Lung (tissue), 12 donors: ENCODE results near the gene DUOX1. TPM values are rescaled to one million over a fixed set of nuclear protein-coding genes. Genes with fewer than 3 reads are reported as not detected.
"Not testable (repeated sequence)": the region's sequence is repeated elsewhere in the genome, so short reads cannot be mapped to it uniquely, and the experiment has no call there.

Experiments
- ATAC-seq: fragments of 200-7000 bp; cut with Tn5 transposase; one replicate; pipeline ENCODE4 v1.9.1; 2020; ENCODE audit warnings: moderate number of reproducible peaks; ENCODE audit not compliant: insufficient read depth, low FRiP score
- DNase-seq, 3 donors: peaks; one replicate each; pipeline ENCODE4 v3.0.0-alpha.2; 2013 to 2017
- H3K27ac ChIP-seq, 2 donors: one replicate each; pipeline ENCODE4 v1.5.1; 2013; ENCODE audit warnings: mild to moderate bottlenecking in 2 of 2, moderate library complexity in 2 of 2, control low read depth in 1 of 2, inconsistent platforms in 1 of 2, low read depth in 1 of 2, low read length in 1 of 2
- H3K27me3 ChIP-seq, 3 donors: one replicate each; pipeline ENCODE4 v1.5.1; 2013; ENCODE audit warnings: low read length in 2 of 3; ENCODE audit not compliant: control insufficient read depth in 3 of 3, insufficient read depth in 3 of 3
- H3K36me3 ChIP-seq, 4 donors: one replicate each; pipeline ENCODE4 v1.5.1; 2013; ENCODE audit warnings: low read length in 4 of 4, mild to moderate bottlenecking in 1 of 4, moderate library complexity in 1 of 4; ENCODE audit not compliant: control insufficient read depth in 4 of 4, insufficient read depth in 4 of 4
- H3K4me1 ChIP-seq, 5 donors: one replicate each; pipeline ENCODE4 v1.5.1; 2013; ENCODE audit warnings: low read length in 5 of 5, mild to moderate bottlenecking in 2 of 5, moderate library complexity in 1 of 5; ENCODE audit not compliant: control insufficient read depth in 5 of 5, insufficient read depth in 5 of 5
- H3K4me3 ChIP-seq: one replicate; pipeline ENCODE4 v1.5.1; 2013; ENCODE audit warnings: mild to moderate bottlenecking, control low read depth, moderate library complexity
- H3K9ac ChIP-seq, 2 donors: one replicate each; pipeline ENCODE4 v1.5.1; 2013; ENCODE audit warnings: low read length in 2 of 2, control low read depth in 1 of 2; ENCODE audit not compliant: insufficient read depth in 1 of 2
- H3K9me3 ChIP-seq, 4 donors: one replicate each; pipeline ENCODE4 v1.5.1; 2013; ENCODE audit warnings: low read length in 3 of 4, mild to moderate bottlenecking in 1 of 4, moderate library complexity in 1 of 4; ENCODE audit not compliant: control insufficient read depth in 4 of 4, insufficient read depth in 3 of 4
- WGBS, 2 donors: extraction: QIAGEN DNeasy Blood & Tissue Kit; methylation state at CpG; one replicate each; pipeline ENCODE4 v1.1.7; 2013; 5-methylcytosine and 5-hydroxymethylcytosine counted together
- polyA plus RNA-seq, 2 donors: library from polyadenylated mRNA; stranded (reverse); fragments of 200-250 nt; gene quantifications; one replicate each; pipeline ENCODE4 v1.2.1, GENCODE V29; 2013
- total RNA-seq, 2 donors: library from RNA; depleted of rRNA in 1 of 2; stranded (reverse); fragments of >200 nt in 1 of 2; gene quantifications; one replicate each; pipeline ENCODE4 v1.2.1, GENCODE V29; 2014 to 2021
- TF ChIP-seq, protein P1 (sequence below): IDR thresholded peaks from 2 replicates; pipeline ENCODE4 v1.5.1; 2012; ENCODE audit warnings: mild to moderate bottlenecking; ENCODE audit errors: control extremely low read depth, extremely low read depth
- donor health status: control.
- donor health status: control.
- donor health status: Bipolar disorder and iron deficiency.
- donor health status: healthy.
- donor health status: DM: yes; HTN: yes; CAD: no.

The DUOX1 gene
- total and polyA plus RNA-seq, 4 donors: 61.7 to 363 (median 115) TPM

DNA sequence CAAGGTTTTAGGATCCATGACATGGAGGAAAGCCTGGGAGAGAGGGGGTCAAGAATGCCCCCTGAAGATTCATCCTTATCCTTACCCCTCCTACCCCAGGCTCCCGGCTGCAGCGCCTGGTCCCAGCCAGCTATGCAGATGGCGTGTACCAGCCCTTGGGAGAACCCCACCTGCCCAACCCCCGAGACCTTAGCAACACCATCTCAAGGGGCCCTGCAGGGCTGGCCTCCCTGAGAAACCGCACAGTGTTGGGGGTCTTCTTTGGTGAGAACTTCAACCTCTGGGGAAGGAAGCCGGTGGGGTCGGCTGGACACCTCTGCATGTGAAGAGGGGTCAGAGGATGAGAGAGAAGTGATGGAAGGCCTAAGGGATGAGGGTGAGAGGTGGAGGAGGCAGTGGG lies 4.3 kb downstream of the DUOX1 start:
- Histone ChIP-seq H3K9me3 (peaks cover 0 to 4% (median 0%) of the 10 kb centered on the region in 4 donors), H3K36me3 (no peaks in the 10 kb centered on the region), H3K27me3 (peaks cover 0 to 50% (median 47%) of the 10 kb centered on the region in 3 donors), H3K9ac (no peak overlapping the region), H3K27ac (peak overlapping the region in 1 of 2 donors; percentile 9), H3K4me3 (no peak overlapping the region), H3K4me1 (peaks cover 0 to 18% (median 0%) of the 10 kb centered on the region in 5 donors)
- ATAC-seq (no peak), DNase-seq (no peak)
- WGBS, 2 donors: 90 to 93% methylated on average over 7 of the region's 7 CpGs
- TF ChIP-seq, protein P1, sequence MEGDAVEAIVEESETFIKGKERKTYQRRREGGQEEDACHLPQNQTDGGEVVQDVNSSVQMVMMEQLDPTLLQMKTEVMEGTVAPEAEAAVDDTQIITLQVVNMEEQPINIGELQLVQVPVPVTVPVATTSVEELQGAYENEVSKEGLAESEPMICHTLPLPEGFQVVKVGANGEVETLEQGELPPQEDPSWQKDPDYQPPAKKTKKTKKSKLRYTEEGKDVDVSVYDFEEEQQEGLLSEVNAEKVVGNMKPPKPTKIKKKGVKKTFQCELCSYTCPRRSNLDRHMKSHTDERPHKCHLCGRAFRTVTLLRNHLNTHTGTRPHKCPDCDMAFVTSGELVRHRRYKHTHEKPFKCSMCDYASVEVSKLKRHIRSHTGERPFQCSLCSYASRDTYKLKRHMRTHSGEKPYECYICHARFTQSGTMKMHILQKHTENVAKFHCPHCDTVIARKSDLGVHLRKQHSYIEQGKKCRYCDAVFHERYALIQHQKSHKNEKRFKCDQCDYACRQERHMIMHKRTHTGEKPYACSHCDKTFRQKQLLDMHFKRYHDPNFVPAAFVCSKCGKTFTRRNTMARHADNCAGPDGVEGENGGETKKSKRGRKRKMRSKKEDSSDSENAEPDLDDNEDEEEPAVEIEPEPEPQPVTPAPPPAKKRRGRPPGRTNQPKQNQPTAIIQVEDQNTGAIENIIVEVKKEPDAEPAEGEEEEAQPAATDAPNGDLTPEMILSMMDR: no peak

DNA sequence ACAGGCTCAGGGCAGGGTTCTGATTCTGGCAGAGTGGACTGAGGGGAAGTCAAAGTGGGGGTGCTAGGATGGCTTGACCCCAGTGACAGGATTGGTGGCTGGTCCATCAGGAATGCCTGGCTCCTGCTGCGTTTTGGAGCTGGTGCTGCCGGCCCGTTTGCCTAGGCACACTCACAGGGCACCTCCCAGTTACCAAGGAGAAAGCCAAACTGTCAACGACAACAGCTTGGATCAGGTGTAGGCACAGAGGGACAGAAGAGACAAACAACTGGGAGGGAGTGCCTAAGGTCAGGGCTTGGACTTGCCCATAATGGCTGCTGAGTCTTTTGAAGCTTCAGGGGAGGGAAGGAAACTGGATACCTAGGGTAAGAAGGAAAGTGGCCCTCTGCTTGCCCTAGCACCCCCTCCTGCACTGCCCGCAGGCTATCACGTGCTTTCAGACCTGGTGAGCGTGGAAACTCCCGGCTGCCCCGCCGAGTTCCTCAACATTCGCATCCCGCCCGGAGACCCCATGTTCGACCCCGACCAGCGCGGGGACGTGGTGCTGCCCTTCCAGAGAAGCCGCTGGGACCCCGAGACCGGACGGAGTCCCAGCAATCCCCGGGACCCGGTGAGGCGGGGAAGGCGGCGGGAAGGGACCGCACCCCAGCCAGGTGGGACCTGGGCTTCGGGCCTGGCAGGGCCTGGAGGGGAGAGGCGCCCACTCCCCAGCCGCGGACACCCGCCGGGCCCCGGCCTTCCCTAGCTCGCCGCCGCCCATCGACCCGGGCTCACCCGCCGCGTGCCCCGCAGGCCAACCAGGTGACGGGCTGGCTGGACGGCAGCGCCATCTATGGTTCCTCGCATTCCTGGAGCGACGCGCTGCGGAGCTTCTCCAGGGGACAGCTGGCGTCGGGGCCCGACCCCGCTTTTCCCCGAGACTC lies 5.1 kb downstream of the DUOX1 start:
- Histone ChIP-seq H3K27ac (no peak overlapping the region), H3K36me3 (no peaks in the 10 kb centered on the region), H3K9me3 (peaks cover 0 to 4% (median 0%) of the 10 kb centered on the region in 4 donors), H3K4me3 (no peak overlapping the region), H3K27me3 (peaks cover 0 to 46% (median 42%) of the 10 kb centered on the region in 3 donors), H3K9ac (no peak overlapping the region), H3K4me1 (peaks cover 0 to 12% (median 0%) of the 10 kb centered on the region in 5 donors)
- TF ChIP-seq, protein P1: no peak
- no peak for DNase-seq
- WGBS, 2 donors: 7 to 15% methylated on average over 48 to 57 of the region's 57 CpGs
- no peak for ATAC-seq

DNA sequence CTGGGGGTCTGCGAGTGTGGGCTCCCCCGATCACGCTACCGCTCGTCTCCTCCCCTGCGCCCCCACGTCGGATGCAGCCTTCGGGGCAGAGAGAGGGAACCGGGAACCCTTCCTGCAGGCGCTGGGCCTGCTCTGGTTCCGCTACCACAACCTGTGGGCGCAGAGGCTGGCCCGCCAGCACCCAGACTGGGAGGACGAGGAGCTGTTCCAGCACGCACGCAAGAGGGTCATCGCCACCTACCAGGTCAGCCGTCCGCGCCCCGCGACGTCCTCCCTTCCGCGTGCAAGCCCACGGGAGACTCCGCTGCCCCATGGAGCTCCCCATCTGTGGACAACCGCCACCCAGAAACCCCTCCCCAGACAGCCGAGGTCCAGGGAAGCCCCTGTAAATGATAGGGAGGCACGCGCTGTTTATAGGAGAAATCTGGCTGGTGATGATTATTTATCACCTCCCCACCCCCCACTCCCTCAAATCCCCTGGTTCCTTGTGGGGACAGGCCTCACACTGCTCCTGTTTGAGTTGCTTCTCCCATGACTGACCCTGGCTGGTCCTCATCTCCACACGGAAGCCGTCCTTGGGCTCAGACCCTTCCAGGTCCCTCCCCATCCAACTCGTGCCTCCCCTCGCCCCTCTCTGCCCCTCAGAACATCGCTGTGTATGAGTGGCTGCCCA lies 6.0 kb downstream of the DUOX1 start:
- not testable (repeated sequence) for H3K9me3 ChIP-seq, H3K4me3 ChIP-seq, H3K27ac ChIP-seq, DNase-seq, ATAC-seq, H3K36me3 ChIP-seq, H3K9ac ChIP-seq
- Histone ChIP-seq H3K4me1 (peaks cover 0 to 12% (median 0%) of the 10 kb centered on the region in 5 donors), H3K27me3 (peaks cover 0 to 37% (median 33%) of the 10 kb centered on the region in 3 donors)
- 18 to 31% methylated on average over 9 to 11 of the region's 37 CpGs for WGBS, 2 donors

DNA sequence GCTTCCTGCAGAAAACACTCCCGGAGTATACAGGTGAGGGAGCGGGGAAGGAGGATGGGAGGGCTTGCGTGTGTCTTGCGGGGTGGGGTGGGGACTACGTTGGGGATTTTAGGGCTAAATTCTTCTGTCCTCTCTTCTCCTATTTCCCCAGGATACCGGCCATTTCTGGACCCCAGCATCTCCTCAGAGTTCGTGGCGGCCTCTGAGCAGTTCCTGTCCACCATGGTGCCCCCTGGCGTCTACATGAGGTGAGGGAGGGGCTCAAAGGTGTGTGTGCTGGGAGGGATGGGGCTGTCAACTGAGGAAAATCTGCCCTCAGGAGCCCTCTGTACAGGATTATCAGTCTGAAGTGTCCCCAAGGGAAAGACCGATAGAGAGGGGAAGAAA lies 6.6 kb downstream of the DUOX1 start:
- peaks cover 0 to 34% (median 33%) of the 10 kb centered on the region in 3 donors for H3K27me3 ChIP-seq
- H3K4me3 ChIP-seq: no peak overlapping the region
- H3K9me3 ChIP-seq: peaks cover 0 to 4% (median 0%) of the 10 kb centered on the region in 4 donors
- ATAC-seq (no peak), DNase-seq (no peak)
- TF ChIP-seq, protein P1: no peak
- WGBS, 2 donors: 18 to 37% methylated on average over 10 of the region's 10 CpGs
- H3K4me1 ChIP-seq: peaks cover 0 to 12% (median 0%) of the 10 kb centered on the region in 5 donors
- H3K36me3 ChIP-seq: peaks cover 0 to 2% (median 0%) of the 10 kb centered on the region in 4 donors
- no peak overlapping the region for H3K9ac ChIP-seq
- no peak overlapping the region for H3K27ac ChIP-seq
